Breast epithelium (tissue), 3 donors: Measurements from ENCODE around the gene RNF31.

Experiments
- POLR2A ChIP-seq: fragments of 450-650 bp; IDR thresholded peaks from one replicate; pipeline ENCODE4 v1.6.1; 2016; ENCODE audit warnings: antibody characterized with exemption, mild to moderate bottlenecking, moderate library complexity
- TF ChIP-seq, protein P1 (sequence below), 3 donors: fragments of 450-650 bp; IDR thresholded peaks; one replicate each; pipeline ENCODE4 v1.5.1; 2016 to 2017; ENCODE audit warnings: antibody characterized with exemption in 3 of 3, mild to moderate bottlenecking in 3 of 3, moderate library complexity in 3 of 3

DNA sequence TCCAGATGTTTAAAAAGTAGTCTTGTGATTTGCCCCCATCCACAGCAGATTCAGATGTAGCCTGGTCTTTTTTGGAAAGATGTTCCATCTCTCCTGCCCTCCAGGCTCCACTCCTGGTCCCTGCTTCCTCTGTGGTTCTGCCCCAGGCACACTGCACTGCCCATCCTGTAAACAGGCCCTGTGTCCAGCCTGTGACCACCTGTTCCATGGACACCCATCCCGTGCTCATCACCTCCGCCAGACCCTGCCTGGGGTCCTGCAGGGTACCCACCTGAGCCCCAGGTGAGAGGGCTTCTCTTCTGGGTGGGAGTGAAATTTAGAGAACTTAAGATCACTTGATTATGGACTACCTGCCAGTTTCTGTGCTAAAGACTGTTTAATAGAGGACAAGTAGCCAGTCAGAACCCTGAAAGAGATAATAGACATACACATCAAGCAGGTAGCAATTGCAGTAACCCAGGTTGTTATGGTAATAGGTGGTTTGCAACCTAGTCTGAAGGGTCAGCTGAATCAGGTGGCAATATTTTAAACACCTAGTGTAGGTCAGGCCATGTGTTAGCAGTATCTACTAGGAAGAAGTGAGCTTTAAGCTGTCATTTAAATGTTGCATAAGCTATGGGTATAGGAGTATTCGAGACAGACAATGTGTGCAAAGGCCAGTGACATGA, 2.1 kb downstream of the RNF31 start:
- TF ChIP-seq, protein P1, sequence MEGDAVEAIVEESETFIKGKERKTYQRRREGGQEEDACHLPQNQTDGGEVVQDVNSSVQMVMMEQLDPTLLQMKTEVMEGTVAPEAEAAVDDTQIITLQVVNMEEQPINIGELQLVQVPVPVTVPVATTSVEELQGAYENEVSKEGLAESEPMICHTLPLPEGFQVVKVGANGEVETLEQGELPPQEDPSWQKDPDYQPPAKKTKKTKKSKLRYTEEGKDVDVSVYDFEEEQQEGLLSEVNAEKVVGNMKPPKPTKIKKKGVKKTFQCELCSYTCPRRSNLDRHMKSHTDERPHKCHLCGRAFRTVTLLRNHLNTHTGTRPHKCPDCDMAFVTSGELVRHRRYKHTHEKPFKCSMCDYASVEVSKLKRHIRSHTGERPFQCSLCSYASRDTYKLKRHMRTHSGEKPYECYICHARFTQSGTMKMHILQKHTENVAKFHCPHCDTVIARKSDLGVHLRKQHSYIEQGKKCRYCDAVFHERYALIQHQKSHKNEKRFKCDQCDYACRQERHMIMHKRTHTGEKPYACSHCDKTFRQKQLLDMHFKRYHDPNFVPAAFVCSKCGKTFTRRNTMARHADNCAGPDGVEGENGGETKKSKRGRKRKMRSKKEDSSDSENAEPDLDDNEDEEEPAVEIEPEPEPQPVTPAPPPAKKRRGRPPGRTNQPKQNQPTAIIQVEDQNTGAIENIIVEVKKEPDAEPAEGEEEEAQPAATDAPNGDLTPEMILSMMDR (IDR thresholded peaks at IDR 0.05), result no peak
- no peak for TF ChIP-seq POLR2A
